IMR-90 (cell line): ENCODE results near the gene RBM45. TPM values are rescaled to one million over a fixed set of nuclear protein-coding genes. Genes with fewer than 3 reads are reported as not detected.

Experiments
- ATAC-seq: fragments of 200-7000 bp; cut with Tn5 transposase; 2 replicates; pipeline ENCODE4 v1.9.1; 2020; ENCODE audit warnings: low read depth, mild to moderate bottlenecking, moderate library complexity
- BruUV-seq: library from RNA; stranded (reverse); fragments of 400-500 nt; replicated peaks from 2 replicates; lab custom pipeline; 2021; lab: Mats Ljungman, UMichigan
- CTCF ChIA-PET: fragments of 300-600 bp; formaldehyde crosslinking; extraction: SDS; loops from one replicate; lab custom pipeline; 2021; ENCODE audit warnings: antibody characterized with exemption; lab: Yijun Ruan, JAX
- POLR2A ChIA-PET: fragments of 300-600 bp; sonication (Branson Sonifier 250); formaldehyde crosslinking; loops from one replicate; lab custom pipeline; 2022; ENCODE audit warnings: antibody characterized with exemption; ENCODE audit not compliant: unreplicated experiment; lab: Charles Lee
- DNase-seq: peaks from one replicate; pipeline ENCODE4 v3.0.0; 2013
- H2AFZ ChIP-seq: replicated peaks from 2 replicates; pipeline ENCODE3; 2013; ENCODE audit warnings: low read length, mild to moderate bottlenecking; ENCODE audit not compliant: poor library complexity
- H2AK5ac ChIP-seq: 2 replicates; pipeline ENCODE4 v1.6.1; 2013; ENCODE audit warnings: low read depth, low read length, inconsistent platforms
- H2AK9ac ChIP-seq: replicated peaks from 2 replicates; pipeline ENCODE3; 2013; ENCODE audit warnings: mild to moderate bottlenecking, low read depth, low read length, moderate library complexity; ENCODE audit not compliant: poor library complexity
- H2BK120ac ChIP-seq: 2 replicates; pipeline ENCODE4 v1.6.1; 2013; ENCODE audit warnings: low read depth, low read length, inconsistent platforms
- H2BK15ac ChIP-seq: 3 replicates; pipeline ENCODE4 v1.6.1; 2013; ENCODE audit warnings: low read depth, low read length, inconsistent platforms
- H2BK20ac ChIP-seq: 2 replicates; pipeline ENCODE4 v1.6.1; 2013; ENCODE audit warnings: low read depth, mild to moderate bottlenecking, inconsistent platforms, low read length, moderate library complexity
- H2BK5ac ChIP-seq: 2 replicates; pipeline ENCODE4 v1.6.1; 2013; ENCODE audit warnings: mild to moderate bottlenecking, low read depth, low read length, inconsistent platforms; ENCODE audit not compliant: poor library complexity, severe bottlenecking
- H3K14ac ChIP-seq: replicated peaks from 2 replicates; pipeline ENCODE4 v1.6.1; 2013; ENCODE audit warnings: low read depth, low read length, inconsistent platforms
- H3K18ac ChIP-seq: 2 replicates; pipeline ENCODE4 v1.6.1; 2013; ENCODE audit warnings: low read depth, low read length, control low read depth
- H3K23ac ChIP-seq: 2 replicates; pipeline ENCODE4 v1.6.1; 2013; ENCODE audit warnings: low read depth, low read length, inconsistent platforms
- H3K27ac ChIP-seq: 2 replicates; pipeline ENCODE4 v1.5.1; 2013; ENCODE audit warnings: mild to moderate bottlenecking, control low read depth, low read length; ENCODE audit not compliant: insufficient read depth
- H3K27me3 ChIP-seq: 2 replicates; pipeline ENCODE4 v1.6.1; 2013; ENCODE audit warnings: low read length; ENCODE audit not compliant: control insufficient read depth, insufficient read depth
- H3K36me3 ChIP-seq: 2 replicates; pipeline ENCODE4 v1.6.1; 2013; ENCODE audit warnings: low read length, mixed read lengths; ENCODE audit not compliant: control insufficient read depth, insufficient read depth
- H3K4ac ChIP-seq: 2 replicates; pipeline ENCODE4 v1.6.1; 2013; ENCODE audit warnings: low read depth, low read length, inconsistent platforms
- H3K4me1 ChIP-seq: 2 replicates; pipeline ENCODE4 v1.6.1; 2013; ENCODE audit warnings: low read length, mixed read lengths; ENCODE audit not compliant: control insufficient read depth, insufficient read depth
- H3K4me2 ChIP-seq: 2 replicates; pipeline ENCODE4 v1.6.1; 2013; ENCODE audit warnings: low read depth, mild to moderate bottlenecking, control low read depth, low read length, moderate library complexity
- H3K4me3 ChIP-seq: 2 replicates; pipeline ENCODE4 v1.5.1; 2013; ENCODE audit warnings: low read depth, mild to moderate bottlenecking, control low read depth, low read length, moderate library complexity; ENCODE audit not compliant: insufficient read depth
- H3K56ac ChIP-seq: 2 replicates; pipeline ENCODE4 v1.6.1; 2013; ENCODE audit warnings: low read length, inconsistent platforms; ENCODE audit not compliant: insufficient read depth; ENCODE audit errors: extremely low read depth
- H3K79me1 ChIP-seq, 2 experiments: 2 replicates each; pipeline ENCODE4 v1.6.1; 2013; ENCODE audit warnings: low read length in 2 of 2, inconsistent platforms in 1 of 2, low read depth in 1 of 2
- H3K9ac ChIP-seq: 2 replicates; pipeline ENCODE4 v1.6.1; 2013; ENCODE audit warnings: low read depth, low read length, control low read depth
- H3K9me1 ChIP-seq: 2 replicates; pipeline ENCODE4 v1.6.1; 2013; ENCODE audit warnings: low read length, inconsistent platforms; ENCODE audit not compliant: insufficient read depth
- H3K9me3 ChIP-seq: 2 replicates; pipeline ENCODE4 v1.6.1; 2013; ENCODE audit warnings: low read length; ENCODE audit not compliant: control insufficient read depth, insufficient read depth
- H4K20me1 ChIP-seq: 2 replicates; pipeline ENCODE4 v1.6.1; 2013; ENCODE audit warnings: low read length, inconsistent platforms; ENCODE audit not compliant: insufficient read depth
- H4K5ac ChIP-seq: 2 replicates; pipeline ENCODE4 v1.6.1; 2013; ENCODE audit warnings: mild to moderate bottlenecking, low read depth, low read length, control low read depth
- H4K8ac ChIP-seq, 2 experiments: 2 replicates each; pipeline ENCODE4 v1.6.1; 2013; ENCODE audit warnings: low read depth in 2 of 2, low read length in 2 of 2, control low read depth in 1 of 2, inconsistent platforms in 1 of 2
- H4K91ac ChIP-seq: 2 replicates; pipeline ENCODE4 v1.6.1; 2013; ENCODE audit warnings: low read depth, low read length, inconsistent platforms; ENCODE audit not compliant: insufficient read depth
- BHLHE40 ChIP-seq: fragments of 150-350 bp; IDR thresholded peaks from 2 replicates; pipeline ENCODE4 v1.6.1; 2016; ENCODE audit warnings: mild to moderate bottlenecking, low read depth, low read length
- CEBPB ChIP-seq: IDR thresholded peaks from 2 replicates; pipeline ENCODE4 v1.6.1; 2012; ENCODE audit warnings: low read depth, low read length, improper control_type of control experiment
- CHD1 ChIP-seq: IDR thresholded peaks from 2 replicates; pipeline ENCODE4 v1.6.1; 2012; ENCODE audit warnings: low read depth, low read length, improper control_type of control experiment
- FOS ChIP-seq: fragments of 150-350 bp; IDR thresholded peaks from 2 replicates; pipeline ENCODE4 v1.6.1; 2016; ENCODE audit warnings: low read depth, low read length
- MAFK ChIP-seq: IDR thresholded peaks from 2 replicates; pipeline ENCODE4 v1.6.1; 2012; ENCODE audit warnings: low read depth, low read length, improper control_type of control experiment
- MAZ ChIP-seq: IDR thresholded peaks from 2 replicates; pipeline ENCODE4 v1.6.1; 2012; ENCODE audit warnings: low read depth, mild to moderate bottlenecking, low read length, improper control_type of control experiment, moderate library complexity, borderline replicate concordance
- MXI1 ChIP-seq: IDR thresholded peaks from 2 replicates; pipeline ENCODE4 v1.6.1; 2012; ENCODE audit warnings: low read depth, mild to moderate bottlenecking, low read length, moderate library complexity, borderline replicate concordance
- NFE2L2 ChIP-seq: fragments of 150-350 bp; IDR thresholded peaks from 2 replicates; pipeline ENCODE4 v1.6.1; 2016; ENCODE audit warnings: low read depth, mild to moderate bottlenecking, low read length
- POLR2A ChIP-seq: IDR thresholded peaks from 2 replicates; pipeline ENCODE4 v1.6.1; 2012; ENCODE audit warnings: mild to moderate bottlenecking, low read depth, low read length
- RAD21 ChIP-seq: IDR thresholded peaks from 2 replicates; pipeline ENCODE4 v1.6.1; 2012; ENCODE audit warnings: low read length, improper control_type of control experiment
- RCOR1 ChIP-seq: IDR thresholded peaks from 2 replicates; pipeline ENCODE4 v1.6.1; 2012; ENCODE audit warnings: mild to moderate bottlenecking, low read length, improper control_type of control experiment; ENCODE audit not compliant: insufficient replicate concordance
- RFX5 ChIP-seq: IDR thresholded peaks from 2 replicates; pipeline ENCODE4 v1.8.0; 2012; ENCODE audit warnings: low read depth, mild to moderate bottlenecking, low read length, moderate library complexity
- SMC3 ChIP-seq: fragments of 150-350 bp; IDR thresholded peaks from 2 replicates; pipeline ENCODE4 v1.6.1; 2016; ENCODE audit warnings: low read depth, mild to moderate bottlenecking, antibody characterized with exemption, low read length, moderate library complexity
- WGBS, 2 experiments: methylation state at CpG; one replicate each; pipeline versions ENCODE4 v1.1.5 to v1.1.7; 2013; ENCODE audit warnings: missing lambda C conversion rate in 2 of 2; ENCODE audit not compliant: insufficient read length in 1 of 2; ENCODE audit errors: extremely low coverage in 2 of 2; 5-methylcytosine and 5-hydroxymethylcytosine counted together
- dilution Hi-C: fragments of 300-500 bp; cut with HindIII; formaldehyde crosslinking; loops from one replicate; pipeline ENCODE4 v1.14.3; 2018; ENCODE audit warnings: low sequenced_read_pairs; ENCODE audit not compliant: unreplicated experiment
- in situ Hi-C: fragments of 300-500 bp; cut with MboI; formaldehyde crosslinking; loops from 3 replicates; pipeline ENCODE4 v1.14.3; 2019; ENCODE audit warnings: low sequenced_read_pairs, inconsistent platforms, mixed read lengths
- intact Hi-C: fragments of 100-400 bp; cut with micrococcal nuclease; formaldehyde crosslinking; loops from 2 replicates; pipeline ENCODE4 v1.10.0; 2022
- polyA plus RNA-seq, 3 experiments: library from polyadenylated mRNA; depleted of rRNA; stranded (reverse); fragments of >200 nt; gene quantifications; 2 replicates each; pipeline ENCODE4 v1.2.3, GENCODE V29; 2012; ENCODE audit warnings: low replicate concordance in 1 of 3
- total RNA-seq: library from RNA; depleted of rRNA; stranded (reverse); fragments of >200 nt; gene quantifications from 2 replicates; pipeline ENCODE4 v1.2.3, GENCODE V29; 2012
- TF ChIP-seq, protein P1 (sequence below): fragments of 150-350 bp; IDR thresholded peaks from 2 replicates; pipeline ENCODE4 v1.6.1; 2016; ENCODE audit warnings: low read depth, mild to moderate bottlenecking, low read length, moderate library complexity, borderline replicate concordance
- TF ChIP-seq, protein P2 (sequence below): fragments of 150-350 bp; IDR thresholded peaks from 2 replicates; pipeline ENCODE4 v1.6.1; 2017; ENCODE audit warnings: mild to moderate bottlenecking, antibody characterized with exemption, low read length, low read depth
- TF ChIP-seq, protein P3 (sequence below): conservative IDR thresholded peaks from 2 replicates; pipeline ENCODE4 v1.5.1; 2012; ENCODE audit warnings: mild to moderate bottlenecking, low read depth, low read length, improper control_type of control experiment

Gene RBM45
- total and polyA plus RNA-seq, 2 of the 4 experiments (the other 2 are of a cell fraction) = 10.3 to 17.9 TPM

GRCh38 chr2:178108176-178108575 lies 4.1 kb upstream of the RBM45 start:
- Histone ChIP-seq H3K9me3 (no peaks in the 10 kb centered on the region), H3K14ac (no peak overlapping the region), H3K4ac (no peak overlapping the region), H2AK9ac (no peak overlapping the region), H4K91ac (no peak overlapping the region), H2AK5ac (no peak overlapping the region), H2AFZ (no peak overlapping the region), H2BK120ac (no peak overlapping the region), H3K27me3 (no peaks in the 10 kb centered on the region), H3K56ac (no peak overlapping the region), H4K8ac (no peak overlapping the region), H2BK15ac (no peak overlapping the region), H3K36me3 (no peaks in the 10 kb centered on the region), H3K4me3 (no peak overlapping the region), H2BK5ac (no peak overlapping the region), H3K4me2 (no peak overlapping the region), H2BK20ac (no peak overlapping the region), H3K9ac (no peak overlapping the region), H3K18ac (no peak overlapping the region), H3K4me1 (no peaks in the 10 kb centered on the region; the same call in 1 of the 2 replicates), H4K20me1 (no peaks in the 10 kb centered on the region), H3K9me1 (peaks cover 6% of the 10 kb centered on the region), H4K5ac (no peak overlapping the region), H3K23ac (no peak overlapping the region), H3K79me1 (peaks cover 0 to 9% of the 10 kb centered on the region in 2 experiments; a peak in 3 of 4 replicates), H3K27ac (no peak overlapping the region)
- in situ Hi-C loops (no loop called here), intact Hi-C loops (no loop called here), dilution Hi-C loops (no loop called here)
- TF ChIP-seq CEBPB (no peak), POLR2A (no peak), FOS (no peak), CHD1 (no peak), MXI1 (no peak), BHLHE40 (no peak), RFX5 (no peak), MAZ (no peak), RAD21 (no peak), MAFK (no peak), NFE2L2 (no peak), RCOR1 (no peak), SMC3 (no peak)
- TF ChIP-seq, protein P1, sequence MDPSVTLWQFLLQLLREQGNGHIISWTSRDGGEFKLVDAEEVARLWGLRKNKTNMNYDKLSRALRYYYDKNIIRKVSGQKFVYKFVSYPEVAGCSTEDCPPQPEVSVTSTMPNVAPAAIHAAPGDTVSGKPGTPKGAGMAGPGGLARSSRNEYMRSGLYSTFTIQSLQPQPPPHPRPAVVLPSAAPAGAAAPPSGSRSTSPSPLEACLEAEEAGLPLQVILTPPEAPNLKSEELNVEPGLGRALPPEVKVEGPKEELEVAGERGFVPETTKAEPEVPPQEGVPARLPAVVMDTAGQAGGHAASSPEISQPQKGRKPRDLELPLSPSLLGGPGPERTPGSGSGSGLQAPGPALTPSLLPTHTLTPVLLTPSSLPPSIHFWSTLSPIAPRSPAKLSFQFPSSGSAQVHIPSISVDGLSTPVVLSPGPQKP = no peak
- TF ChIP-seq, protein P2, sequence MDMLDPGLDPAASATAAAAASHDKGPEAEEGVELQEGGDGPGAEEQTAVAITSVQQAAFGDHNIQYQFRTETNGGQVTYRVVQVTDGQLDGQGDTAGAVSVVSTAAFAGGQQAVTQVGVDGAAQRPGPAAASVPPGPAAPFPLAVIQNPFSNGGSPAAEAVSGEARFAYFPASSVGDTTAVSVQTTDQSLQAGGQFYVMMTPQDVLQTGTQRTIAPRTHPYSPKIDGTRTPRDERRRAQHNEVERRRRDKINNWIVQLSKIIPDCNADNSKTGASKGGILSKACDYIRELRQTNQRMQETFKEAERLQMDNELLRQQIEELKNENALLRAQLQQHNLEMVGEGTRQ = no peak
- TF ChIP-seq, protein P3, sequence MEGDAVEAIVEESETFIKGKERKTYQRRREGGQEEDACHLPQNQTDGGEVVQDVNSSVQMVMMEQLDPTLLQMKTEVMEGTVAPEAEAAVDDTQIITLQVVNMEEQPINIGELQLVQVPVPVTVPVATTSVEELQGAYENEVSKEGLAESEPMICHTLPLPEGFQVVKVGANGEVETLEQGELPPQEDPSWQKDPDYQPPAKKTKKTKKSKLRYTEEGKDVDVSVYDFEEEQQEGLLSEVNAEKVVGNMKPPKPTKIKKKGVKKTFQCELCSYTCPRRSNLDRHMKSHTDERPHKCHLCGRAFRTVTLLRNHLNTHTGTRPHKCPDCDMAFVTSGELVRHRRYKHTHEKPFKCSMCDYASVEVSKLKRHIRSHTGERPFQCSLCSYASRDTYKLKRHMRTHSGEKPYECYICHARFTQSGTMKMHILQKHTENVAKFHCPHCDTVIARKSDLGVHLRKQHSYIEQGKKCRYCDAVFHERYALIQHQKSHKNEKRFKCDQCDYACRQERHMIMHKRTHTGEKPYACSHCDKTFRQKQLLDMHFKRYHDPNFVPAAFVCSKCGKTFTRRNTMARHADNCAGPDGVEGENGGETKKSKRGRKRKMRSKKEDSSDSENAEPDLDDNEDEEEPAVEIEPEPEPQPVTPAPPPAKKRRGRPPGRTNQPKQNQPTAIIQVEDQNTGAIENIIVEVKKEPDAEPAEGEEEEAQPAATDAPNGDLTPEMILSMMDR = no peak
- ATAC-seq (no peak), DNase-seq (no peak)
- CTCF ChIA-PET = no interaction called here
- BruUV-seq = no TSS peak
- POLR2A ChIA-PET = no interaction called here
- whole genome bisulfite sequencing, 2 experiments = 85% methylated on average over 17 of the region's 21 CpGs; no CpG with 5 or more reads in 1 of the 2 experiments
